K562 (cell line): ENCODE data around the gene CPNE9. TPM values are rescaled to one million over a fixed set of nuclear protein-coding genes. Genes with fewer than 3 reads are reported as not detected.

ENCODE experiments used
- ATAC-seq: fragments of 200-7000 bp; cut with Tn5 transposase; 3 replicates; pipeline ENCODE4 v1.9.1; 2020; ENCODE audit warnings: moderate library complexity
- BruUV-seq: library from RNA; stranded (reverse); fragments of 400-500 nt; replicated peaks from 2 replicates; lab custom pipeline; 2021; lab: Mats Ljungman, UMichigan
- CTCF ChIA-PET: fragments of 300-600 bp; formaldehyde crosslinking; extraction: SDS; loops from one replicate; lab custom pipeline; 2021; ENCODE audit warnings: low intra/inter-chr PET ratio; lab: Yijun Ruan, JAX
- POLR2A ChIA-PET: fragments of 300-600, 350-650 bp; sonication (Branson Sonifier 250); formaldehyde crosslinking; extraction: SDS; loops from one replicate; lab custom pipeline; 2021; ENCODE audit warnings: antibody characterized with exemption, inconsistent platforms; lab: Yijun Ruan, JAX
- DNase-seq, 4 experiments: peaks; one replicate each; pipeline versions ENCODE4 v3.0.0 to v3.0.0-alpha.2; 2011 to 2018; ENCODE audit warnings: low spot score in 3 of 4, mixed read lengths in 3 of 4; ENCODE audit errors: extremely low read depth in 1 of 4
- FAIRE-seq: peaks from 2 replicates; lab custom pipeline; 2011; peaks lifted over from hg19 to GRCh38; lab: Jason Lieb, UNC
- H2AFZ ChIP-seq: 2 replicates; pipeline ENCODE4 v1.6.0; 2011; ENCODE audit warnings: low read depth, low read length, control low read depth, inconsistent platforms
- H3K27ac ChIP-seq: fragments of 200-600 bp; 3 replicates; pipeline ENCODE4 v1.8.0; 2011; ENCODE audit warnings: low read depth, mild to moderate bottlenecking, control low read depth, inconsistent platforms, low read length, moderate library complexity, mixed read lengths; ENCODE audit errors: extremely low read depth
- H3K27me3 ChIP-seq, 2 experiments: fragments of 300-600 bp in 1 of 2; 2 replicates in 1 of 2; 3 replicates in 1 of 2; pipeline versions ENCODE4 v1.6.0 to v1.8.0; 2011; ENCODE audit warnings: inconsistent platforms in 2 of 2, low read length in 2 of 2, mild to moderate bottlenecking in 1 of 2, mixed read lengths in 1 of 2, moderate library complexity in 1 of 2; ENCODE audit not compliant: control insufficient read depth in 2 of 2, insufficient read depth in 2 of 2
- H3K36me3 ChIP-seq: fragments of 300-600 bp; 3 replicates; pipeline ENCODE4 v1.8.0; 2011; ENCODE audit warnings: mild to moderate bottlenecking, low read length, inconsistent platforms; ENCODE audit not compliant: control insufficient read depth, insufficient read depth
- H3K4me1 ChIP-seq, 2 experiments: fragments of 200-600 bp in 1 of 2; replicated peaks in 1 of 2; 2 replicates in 1 of 2; 3 replicates in 1 of 2; pipeline versions ENCODE4 v1.5.1 to v1.8.0; 2011; ENCODE audit warnings: inconsistent platforms in 2 of 2, low read length in 2 of 2, mild to moderate bottlenecking in 1 of 2, mixed read lengths in 1 of 2, moderate library complexity in 1 of 2; ENCODE audit not compliant: control insufficient read depth in 2 of 2, insufficient read depth in 2 of 2
- H3K4me2 ChIP-seq: 2 replicates; pipeline ENCODE4 v1.6.1; 2011; ENCODE audit warnings: low read length, control low read depth, inconsistent platforms, mixed read lengths; ENCODE audit not compliant: insufficient read depth
- H3K4me3 ChIP-seq: fragments of 200-600 bp; sonication (generic), shearing (Covaris generic); 2 replicates; pipeline ENCODE4 v1.5.1; 2016; ENCODE audit warnings: control low read depth, inconsistent platforms
- H3K79me2 ChIP-seq: fragments of 200-600 bp; 3 replicates; pipeline ENCODE4 v1.8.0; 2011; ENCODE audit warnings: low read length, inconsistent platforms; ENCODE audit not compliant: control insufficient read depth, insufficient read depth
- H3K9ac ChIP-seq, 2 experiments: 2 replicates each; pipeline versions ENCODE4 v1.6.0 to v1.6.1; 2011; ENCODE audit warnings: low read depth in 2 of 2, low read length in 2 of 2, control low read depth in 1 of 2, inconsistent platforms in 1 of 2, mild to moderate bottlenecking in 1 of 2, mixed read lengths in 1 of 2; ENCODE audit not compliant: insufficient read depth in 1 of 2
- H3K9me1 ChIP-seq: one replicate; pipeline ENCODE4 v1.6.0; 2011; ENCODE audit warnings: inconsistent platforms, mild to moderate bottlenecking, low read length, moderate library complexity; ENCODE audit not compliant: control insufficient read depth, insufficient read depth
- H3K9me3 ChIP-seq: replicated peaks from 2 replicates; pipeline ENCODE4 v1.5.1; 2011; ENCODE audit warnings: low read depth, low read length, inconsistent platforms; ENCODE audit not compliant: control insufficient read depth, insufficient read depth
- H4K20me1 ChIP-seq: replicated peaks from 2 replicates; pipeline ENCODE4 v1.6.1; 2011; ENCODE audit warnings: low read length, inconsistent platforms, mixed read lengths; ENCODE audit not compliant: control insufficient read depth, insufficient read depth
- ARID4B ChIP-seq: sonication (generic); formaldehyde crosslinking; IDR thresholded peaks from 2 replicates; pipeline ENCODE4 v1.8.0; 2022; ENCODE audit warnings: mild to moderate bottlenecking, missing genetic modification reagents
- ATF1 ChIP-seq, 2 experiments: fragments of 450-650 bp in 1 of 2; IDR thresholded peaks; 2 replicates each; pipeline ENCODE4 v1.6.1; 2016; ENCODE audit warnings: missing compliant biosample characterization in 1 of 2, missing genetic modification characterization in 1 of 2
- E2F4 ChIP-seq: sonication (generic); formaldehyde crosslinking; IDR thresholded peaks from 2 replicates; pipeline ENCODE4 v1.8.0; 2022; ENCODE audit warnings: mild to moderate bottlenecking, low read depth, missing genetic modification reagents
- FOXK1 ChIP-seq: sonication (generic); formaldehyde crosslinking; IDR thresholded peaks from 2 replicates; pipeline ENCODE4 v1.8.0; 2022; ENCODE audit warnings: missing genetic modification reagents, mild to moderate bottlenecking, borderline replicate concordance
- NEUROD1 ChIP-seq: fragments of 150-350 bp; IDR thresholded peaks from 2 replicates; pipeline ENCODE4 v1.6.1; 2014; ENCODE audit warnings: borderline replicate concordance, low read length, low read depth; ENCODE audit not compliant: partially characterized antibody
- RCOR1 ChIP-seq, 2 experiments: IDR thresholded peaks; 2 replicates each; pipeline ENCODE4 v1.6.1; 2012; ENCODE audit warnings: low read depth in 2 of 2, low read length in 2 of 2, borderline replicate concordance in 1 of 2, improper control_type of control experiment in 1 of 2
- SUPT5H ChIP-seq: fragments of 450-650 bp; IDR thresholded peaks from 2 replicates; pipeline ENCODE4 v1.6.1; 2016
- TEAD4 ChIP-seq, 2 experiments: sonication (generic) in 1 of 2; formaldehyde crosslinking in 1 of 2; IDR thresholded peaks; 2 replicates each; pipeline versions ENCODE4 v1.6.1 to v1.8.0; 2012 to 2022; ENCODE audit warnings: borderline replicate concordance in 1 of 2, inconsistent platforms in 1 of 2, low read length in 1 of 2, mild to moderate bottlenecking in 1 of 2, missing genetic modification reagents in 1 of 2
- ZEB2 ChIP-seq: fragments of 450-650 bp; IDR thresholded peaks from 2 replicates; pipeline ENCODE4 v1.6.1; 2016
- ZFP30 ChIP-seq: fragments of 250-450 bp; sonication (Bioruptor Pico); IDR thresholded peaks from 2 replicates; pipeline ENCODE4 v1.8.0; 2022; ENCODE audit warnings: moderate library complexity, mild to moderate bottlenecking, inconsistent platforms, borderline replicate concordance
- ZKSCAN1 ChIP-seq: fragments of 150-350 bp; IDR thresholded peaks from 2 replicates; pipeline ENCODE4 v1.6.1; 2016; ENCODE audit warnings: low read depth, low read length
- WGBS: fragments of 100-300 bp; shearing (Covaris generic); methylation state at CpG from one replicate; pipeline ENCODE4 v1.1.6; 2016; ENCODE audit warnings: low coverage, mixed read lengths; ENCODE audit not compliant: insufficient coverage; ENCODE audit errors: missing lambda C conversion rate; 5-methylcytosine and 5-hydroxymethylcytosine counted together
- in situ Hi-C: fragments of 300-500 bp; cut with MboI; formaldehyde crosslinking; loops from 4 replicates; pipeline ENCODE4 v1.15.0; 2018; ENCODE audit warnings: inconsistent platforms, mixed read lengths
- intact Hi-C: fragments of 100-400 bp; cut with micrococcal nuclease; formaldehyde crosslinking; loops from 2 replicates; pipeline ENCODE4 v1.14.2; 2022
- polyA plus RNA-seq, 8 experiments: library from polyadenylated mRNA; depleted of rRNA in 4 of 8; stranded (reverse) in 5 of 8; unstranded in 3 of 8; fragments of >200 nt; fragmentation: Nextera tagmentation in 2 of 8; fragmentation: Illumina TruSeq in 1 of 8; extraction: Ambion mirVana in 2 of 8; extraction: Trizol in 1 of 8; gene quantifications; 2 replicates each; pipeline versions ENCODE4 v1.2.1 to v1.2.3, GENCODE V29; 2011 to 2014; ENCODE audit warnings: inconsistent platforms in 1 of 8, missing spikeins in 1 of 8
- total RNA-seq, 7 experiments: library from RNA; depleted of rRNA in 6 of 7; stranded (reverse); fragments of >200 nt in 6 of 7; fragmentation: Illumina TruSeq in 2 of 7; extraction: Trizol in 2 of 7; gene quantifications; 2 replicates each; pipeline versions ENCODE4 v1.2.1 to v1.2.3, GENCODE V29; 2011 to 2021; ENCODE audit warnings: low replicate concordance in 1 of 7

CPNE9 gene
- total and polyA plus RNA-seq, 9 of the 15 experiments (the other 6 are each of a cell fraction or from before 2014, with no cell fraction given): 0.22 to 0.56 (median 0.29) TPM; not detected in 3

- CTCF ChIA-PET: no interaction called here
- H3K4me1 ChIP-seq: peaks cover 8 to 18% of the 10 kb centered on the region in 2 experiments; a peak in 4 of 5 replicates
- in situ Hi-C loops (no loop called here), intact Hi-C loops (no loop called here)
- no peaks in the 10 kb centered on the region for H3K9me1 ChIP-seq
- H3K27ac ChIP-seq: no peak overlapping the region
- BruUV-seq: no TSS peak
- peak; percentile 87 for ATAC-seq
- 0 out of 5 replicates have a peak, but pooled peaks cover 0 to 5% of the 10 kb centered on the region in 2 experiments for H3K27me3 ChIP-seq
- peak overlapping the region in 1 of 2 experiments; percentile 75; a peak in 2 of 4 replicates for H3K9ac ChIP-seq
- H3K36me3 ChIP-seq: peaks cover 8% of the 10 kb centered on the region; the same call in 1 of the 3 replicates
- peak overlapping the region; percentile 47; the same call in 1 of the 2 replicates for H2AFZ ChIP-seq
- peak; percentile 23 for FAIRE-seq
- H4K20me1 ChIP-seq: no peaks in the 10 kb centered on the region
- peak overlapping the region; percentile 57 for H3K4me2 ChIP-seq
- no peaks in the 10 kb centered on the region for H3K9me3 ChIP-seq
- 4% methylated on average over 50 of the region's 62 CpGs for WGBS
- DNase-seq: peak; percentile 70 to 90 (median 84)
- POLR2A ChIA-PET: interaction anchor here (0.5 to 1.9 kb wide), 3 partner anchors 10 to 490 kb away, joined by 4 to 6 read pairs (median 4); no protein-coding TSS in a partner anchor
- no peaks in the 10 kb centered on the region for H3K79me2 ChIP-seq
- peak overlapping the region; percentile 28 for H3K4me3 ChIP-seq
- no peak for TF ChIP-seq TEAD4 (IDR thresholded peaks at IDR 0.05; ENCODE audit: low read length)
- TF ChIP-seq TEAD4 (CRISPR knock-in tag; IDR thresholded peaks at IDR 0.05; ENCODE audit: borderline replicate concordance): peak; percentile 95
- TF ChIP-seq ATF1 (CRISPR knock-in tag; IDR thresholded peaks at IDR 0.05): peak; percentile 68; the same call in 1 of the 2 replicates
- TF ChIP-seq ATF1 (tag; IDR thresholded peaks at IDR 0.05): no peak
- peak in 1 of 2 experiments; percentile 72; a peak in 2 of 4 replicates for TF ChIP-seq RCOR1 (IDR thresholded peaks at IDR 0.05; ENCODE audit: borderline replicate concordance in 1 of 2, low read depth in 2 of 2, low read length in 2 of 2)
- TF ChIP-seq NEUROD1: no peak
- no peak for TF ChIP-seq ZEB2
- no peak for TF ChIP-seq ZKSCAN1
- peak; percentile 88; the same call in 1 of the 2 replicates for TF ChIP-seq FOXK1 (CRISPR knock-in tag)
- TF ChIP-seq ZFP30: no peak
- peak; percentile 89 for TF ChIP-seq E2F4 (CRISPR knock-in tag)
- TF ChIP-seq SUPT5H: no peak
- TF ChIP-seq ARID4B (CRISPR knock-in tag): peak; percentile 96
These were observed 1.0 kb downstream of the CPNE9 start for GRCh38 chr3:9704347-9705322.
